Measurements from ENCODE around the gene BRIX1. TPM values are rescaled to one million over a fixed set of nuclear protein-coding genes. Genes with fewer than 3 reads are reported as not detected.

The BRIX1 gene
- total and polyA plus RNA-seq, 9 of the 15 experiments (the other 6 are each of a cell fraction or from before 2014, with no cell fraction given), result 115 to 193 (median 159) TPM

GRCh38 chr5:34866989-34867471 lies 48.5 kb upstream of the BRIX1 start (continued):
- TF ChIP-seq ZFP30 (CRISPR knock-in tag; IDR thresholded peaks at IDR 0.05; ENCODE audit: borderline replicate concordance) (no peak), TEAD1 (CRISPR knock-in tag; IDR thresholded peaks at IDR 0.05) (0 out of 4 replicates have a peak, but pooled peaks of 1 of the 2 experiments have one; percentile 9), ZNF431 (CRISPR knock-in tag; IDR thresholded peaks at IDR 0.05) (no peak), ZNF449 (CRISPR knock-in tag; IDR thresholded peaks at IDR 0.05) (peak; percentile 99; the same call in 1 of the 2 replicates), NCOR1 (IDR thresholded peaks at IDR 0.05) (peak; percentile 76), TBL1XR1 (IDR thresholded peaks at IDR 0.05; ENCODE audit: low read length in 2 of 2) (peak in 1 of 2 experiments; percentile 82; a peak in 1 of 4 replicates), PHF8 (IDR thresholded peaks at IDR 0.05; ENCODE audit: borderline replicate concordance, low read length) (peak; percentile 54; the same call in 1 of the 2 replicates), GTF2E2 (tag; IDR thresholded peaks at IDR 0.05) (no peak), CUX1 (CRISPR knock-in tag; IDR thresholded peaks at IDR 0.05) (0 out of 2 replicates have a peak, but pooled peaks have one; percentile 46), ID3 (CRISPR knock-in tag; IDR thresholded peaks at IDR 0.05) (no peak), ID3 (tag; IDR thresholded peaks at IDR 0.05) (peak; percentile 62; the same call in 1 of the 2 replicates), POLR2G (IDR thresholded peaks at IDR 0.05; ENCODE audit: low read depth, low read length) (0 out of 2 replicates have a peak, but pooled peaks have one; percentile 23), TBP (optimal IDR thresholded peaks at IDR 0.05; ENCODE audit: low read depth, low read length) (peak; percentile 39), AFF4 (CRISPR knock-in tag; IDR thresholded peaks at IDR 0.05) (no peak), RBFOX2 (IDR thresholded peaks at IDR 0.05; ENCODE audit: low read depth, low read length) (peak; percentile 51; the same call in 1 of the 2 replicates), NFE2L1 (tag; IDR thresholded peaks at IDR 0.05; ENCODE audit: borderline replicate concordance, low read depth) (peak; percentile 97)

Measured in K562 (cell line).